ENCODE measurements around the gene VPS8. TPM values are rescaled to one million over a fixed set of nuclear protein-coding genes. Genes with fewer than 3 reads are reported as not detected.

VPS8 gene
- total and polyA plus RNA-seq, 2 of the 13 experiments (the other 11 are each of a cell fraction or from before 2014, with no cell fraction given), result 14.2 to 35.1 TPM

DNA sequence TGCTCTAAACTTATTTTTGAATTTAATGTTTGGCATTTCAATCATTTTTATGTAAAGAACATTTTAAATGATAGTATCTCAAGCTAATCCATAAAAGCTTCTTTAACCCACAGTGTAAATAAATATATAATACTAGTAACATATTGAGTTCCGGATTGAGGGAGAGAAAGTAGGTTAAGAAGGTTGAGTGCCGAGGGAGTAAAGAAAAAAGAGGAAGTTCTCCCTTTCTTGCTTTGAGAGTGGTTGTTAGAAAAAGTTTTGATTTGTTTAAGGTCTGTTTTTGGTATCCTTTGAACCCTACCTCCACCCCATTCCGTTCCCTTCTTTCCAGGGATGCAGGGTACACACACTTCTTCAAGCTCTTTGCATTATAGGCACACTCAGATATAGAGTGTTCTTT, 130.8 kb downstream of the VPS8 start:
- Histone ChIP-seq H3K4me2 (ENCODE audit: low read depth, low read length) (no peak overlapping the region), H3K9ac (ENCODE audit: insufficient read depth, low read depth, low read length) (no peak overlapping the region), H3K36me3 (replicated peaks in 1 of 2; ENCODE audit: control insufficient read depth in 1 of 2, insufficient read depth in 2 of 2, low read length in 2 of 2) (peaks cover 0 to 3% of the 10 kb centered on the region in 2 experiments; a peak in 1 of 5 replicates), H3K4me1 (ENCODE audit: insufficient read depth, low read length) (no peaks in the 10 kb centered on the region), H3K27ac (ENCODE audit: extremely low read length, insufficient read depth, low read length) (no peak overlapping the region), H3K27me3 (ENCODE audit: control insufficient read depth in 1 of 2, insufficient read depth in 2 of 2, low read length in 2 of 2) (no peaks in the 10 kb centered on the region), H2AFZ (ENCODE audit: low read length) (no peak overlapping the region), H3K79me2 (ENCODE audit: insufficient read depth, low read length) (no peaks in the 10 kb centered on the region), H3K9me3 (ENCODE audit: low read length) (no peaks in the 10 kb centered on the region), H4K20me1 (ENCODE audit: insufficient read depth, low read length) (peaks cover 3% of the 10 kb centered on the region; the same call in 1 of the 2 replicates), H3K4me3 (replicated peaks in 1 of 3; ENCODE audit: insufficient read depth in 1 of 3, low read depth in 2 of 3, low read length in 3 of 3) (no peak overlapping the region)
- POLR2A ChIA-PET, result no interaction called here
- no TSS peak for BruUV-seq (replicated peaks)
- FAIRE-seq, result no peak
- CTCF ChIA-PET (ENCODE audit: low intra/inter-chr PET ratio, low total read pairs), result no interaction called here
- in situ Hi-C loops (cut with HindIII; ENCODE audit: extremely low pct_ligation_motif_present, low pct_unique_long_range_greater_than_20kb) (no loop called here), intact Hi-C loops (cut with micrococcal nuclease; ENCODE audit: unreplicated experiment) (no loop called here)
- 98% methylated on average over 3 of the region's 3 CpGs for WGBS (ENCODE audit: low lambda C conversion rate)
- no peak for DNase-seq (ENCODE audit: low spot score)
- ATAC-seq, result no peak
- TF ChIP-seq ETV6 (CRISPR knock-in tag; conservative IDR thresholded peaks at IDR 0.05) (no peak), SMAD3 (CRISPR knock-in tag; IDR thresholded peaks at IDR 0.05) (no peak), KAT2B (IDR thresholded peaks at IDR 0.05; ENCODE audit: borderline replicate concordance, low read depth, low read length) (no peak), NR2F1 (CRISPR knock-in tag; IDR thresholded peaks at IDR 0.05) (no peak), HNRNPK (IDR thresholded peaks at IDR 0.05; ENCODE audit: low read depth, low read length, poor library complexity, severe bottlenecking) (no peak), JUND (CRISPR knock-in tag; IDR thresholded peaks at IDR 0.05) (no peak), JUNB (CRISPR knock-in tag; IDR thresholded peaks at IDR 0.05; ENCODE audit: borderline replicate concordance) (no peak), ZNF670 (CRISPR knock-in tag; IDR thresholded peaks at IDR 0.05; ENCODE audit: borderline replicate concordance) (no peak), ZNF564 (CRISPR knock-in tag; IDR thresholded peaks at IDR 0.05) (no peak), HDAC6 (IDR thresholded peaks at IDR 0.05; ENCODE audit: low read depth, low read length) (no peak), ZSCAN25 (CRISPR knock-in tag; IDR thresholded peaks at IDR 0.05) (no peak), SALL1 (CRISPR knock-in tag; IDR thresholded peaks at IDR 0.05) (no peak), FOXC1 (CRISPR knock-in tag; IDR thresholded peaks at IDR 0.05; ENCODE audit: borderline replicate concordance) (no peak), MBNL3 (CRISPR knock-in tag; conservative IDR thresholded peaks at IDR 0.05) (no peak), HNRNPUL1 (IDR thresholded peaks at IDR 0.05; ENCODE audit: low read depth, low read length) (no peak)
- TF ChIP-seq, protein P1, sequence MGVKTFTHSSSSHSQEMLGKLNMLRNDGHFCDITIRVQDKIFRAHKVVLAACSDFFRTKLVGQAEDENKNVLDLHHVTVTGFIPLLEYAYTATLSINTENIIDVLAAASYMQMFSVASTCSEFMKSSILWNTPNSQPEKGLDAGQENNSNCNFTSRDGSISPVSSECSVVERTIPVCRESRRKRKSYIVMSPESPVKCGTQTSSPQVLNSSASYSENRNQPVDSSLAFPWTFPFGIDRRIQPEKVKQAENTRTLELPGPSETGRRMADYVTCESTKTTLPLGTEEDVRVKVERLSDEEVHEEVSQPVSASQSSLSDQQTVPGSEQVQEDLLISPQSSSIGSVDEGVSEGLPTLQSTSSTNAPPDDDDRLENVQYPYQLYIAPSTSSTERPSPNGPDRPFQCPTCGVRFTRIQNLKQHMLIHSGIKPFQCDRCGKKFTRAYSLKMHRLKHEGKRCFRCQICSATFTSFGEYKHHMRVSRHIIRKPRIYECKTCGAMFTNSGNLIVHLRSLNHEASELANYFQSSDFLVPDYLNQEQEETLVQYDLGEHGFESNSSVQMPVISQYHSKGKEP (CRISPR knock-in tag; IDR thresholded peaks at IDR 0.05), result no peak
- TF ChIP-seq, protein P2, sequence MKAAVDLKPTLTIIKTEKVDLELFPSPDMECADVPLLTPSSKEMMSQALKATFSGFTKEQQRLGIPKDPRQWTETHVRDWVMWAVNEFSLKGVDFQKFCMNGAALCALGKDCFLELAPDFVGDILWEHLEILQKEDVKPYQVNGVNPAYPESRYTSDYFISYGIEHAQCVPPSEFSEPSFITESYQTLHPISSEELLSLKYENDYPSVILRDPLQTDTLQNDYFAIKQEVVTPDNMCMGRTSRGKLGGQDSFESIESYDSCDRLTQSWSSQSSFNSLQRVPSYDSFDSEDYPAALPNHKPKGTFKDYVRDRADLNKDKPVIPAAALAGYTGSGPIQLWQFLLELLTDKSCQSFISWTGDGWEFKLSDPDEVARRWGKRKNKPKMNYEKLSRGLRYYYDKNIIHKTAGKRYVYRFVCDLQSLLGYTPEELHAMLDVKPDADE (CRISPR knock-in tag; IDR thresholded peaks at IDR 0.05), result no peak
- TF ChIP-seq, protein P3, sequence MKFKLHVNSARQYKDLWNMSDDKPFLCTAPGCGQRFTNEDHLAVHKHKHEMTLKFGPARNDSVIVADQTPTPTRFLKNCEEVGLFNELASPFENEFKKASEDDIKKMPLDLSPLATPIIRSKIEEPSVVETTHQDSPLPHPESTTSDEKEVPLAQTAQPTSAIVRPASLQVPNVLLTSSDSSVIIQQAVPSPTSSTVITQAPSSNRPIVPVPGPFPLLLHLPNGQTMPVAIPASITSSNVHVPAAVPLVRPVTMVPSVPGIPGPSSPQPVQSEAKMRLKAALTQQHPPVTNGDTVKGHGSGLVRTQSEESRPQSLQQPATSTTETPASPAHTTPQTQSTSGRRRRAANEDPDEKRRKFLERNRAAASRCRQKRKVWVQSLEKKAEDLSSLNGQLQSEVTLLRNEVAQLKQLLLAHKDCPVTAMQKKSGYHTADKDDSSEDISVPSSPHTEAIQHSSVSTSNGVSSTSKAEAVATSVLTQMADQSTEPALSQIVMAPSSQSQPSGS (CRISPR knock-in tag; IDR thresholded peaks at IDR 0.05), result no peak
- TF ChIP-seq, protein P4, sequence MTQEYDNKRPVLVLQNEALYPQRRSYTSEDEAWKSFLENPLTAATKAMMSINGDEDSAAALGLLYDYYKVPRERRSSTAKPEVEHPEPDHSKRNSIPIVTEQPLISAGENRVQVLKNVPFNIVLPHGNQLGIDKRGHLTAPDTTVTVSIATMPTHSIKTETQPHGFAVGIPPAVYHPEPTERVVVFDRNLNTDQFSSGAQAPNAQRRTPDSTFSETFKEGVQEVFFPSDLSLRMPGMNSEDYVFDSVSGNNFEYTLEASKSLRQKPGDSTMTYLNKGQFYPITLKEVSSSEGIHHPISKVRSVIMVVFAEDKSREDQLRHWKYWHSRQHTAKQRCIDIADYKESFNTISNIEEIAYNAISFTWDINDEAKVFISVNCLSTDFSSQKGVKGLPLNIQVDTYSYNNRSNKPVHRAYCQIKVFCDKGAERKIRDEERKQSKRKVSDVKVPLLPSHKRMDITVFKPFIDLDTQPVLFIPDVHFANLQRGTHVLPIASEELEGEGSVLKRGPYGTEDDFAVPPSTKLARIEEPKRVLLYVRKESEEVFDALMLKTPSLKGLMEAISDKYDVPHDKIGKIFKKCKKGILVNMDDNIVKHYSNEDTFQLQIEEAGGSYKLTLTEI (CRISPR knock-in tag; conservative IDR thresholded peaks at IDR 0.05), result no peak

Measured in HepG2 (cell line).